ENCODE results near the gene GABRB1. TPM values are rescaled to one million over a fixed set of nuclear protein-coding genes. Genes with fewer than 3 reads are reported as not detected.

Gene GABRB1
- total RNA-seq, 1 experiment from 2014 or later: not detected

DNA sequence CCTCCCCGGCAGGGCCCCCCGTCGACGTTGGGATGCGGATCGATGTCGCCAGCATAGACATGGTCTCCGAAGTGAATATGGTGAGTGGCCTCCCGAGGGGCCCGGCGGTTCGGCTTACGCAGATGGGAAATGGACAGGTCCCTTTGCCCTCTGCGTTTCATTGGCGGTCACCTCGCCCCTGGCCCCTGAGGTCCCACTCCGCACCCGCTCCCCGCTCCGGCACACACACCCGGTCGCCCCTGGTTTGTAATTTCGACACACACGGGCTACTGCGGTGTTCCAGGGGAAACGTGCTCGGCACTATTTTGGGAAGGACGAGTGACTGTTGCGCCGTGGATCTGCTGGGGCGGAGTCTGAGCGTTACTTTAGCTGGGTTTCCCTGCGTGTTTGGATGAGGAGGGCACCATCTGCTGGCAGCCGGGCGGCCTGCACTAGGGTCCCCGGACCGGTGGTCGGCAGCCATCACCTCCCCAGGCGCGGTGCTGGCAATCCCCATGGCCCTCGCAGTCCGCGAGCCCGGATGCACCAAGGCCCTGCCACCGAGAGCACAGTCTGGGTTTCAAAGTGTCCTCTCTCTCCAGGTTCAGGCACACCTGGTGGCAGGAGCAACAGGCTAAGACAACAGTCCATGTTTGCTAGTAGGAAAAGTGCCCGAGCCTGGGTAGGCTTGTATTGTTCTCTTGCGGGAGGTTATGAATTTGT lies 1.2 kb downstream of the GABRB1 start:
- no peaks in the 10 kb centered on the region for H3K79me2 ChIP-seq (ENCODE audit: insufficient read depth, low read length)
- no peaks in the 10 kb centered on the region for H3K27me3 ChIP-seq (ENCODE audit: insufficient read depth, low read length)
- no peak for DNase-seq (ENCODE audit: low read depth, low spot score)
- no peak overlapping the region for H3K4me3 ChIP-seq (replicated peaks in 1 of 2; ENCODE audit: low read depth in 1 of 2, low read length in 2 of 2)
- ChIA-PET POLR2A (no interaction called here), RAD21 (ENCODE audit: low non-redundant PET in 1 of 2, low total read pairs in 2 of 2, uncharacterized antibody in 2 of 2, unreplicated experiment in 2 of 2) (no interaction called here), CTCF (no interaction called here)
- H3K9me3 ChIP-seq (ENCODE audit: control insufficient read depth in 1 of 2, insufficient read depth in 1 of 2, low read depth in 1 of 2, low read length in 2 of 2): peaks cover 0 to 4% of the 10 kb centered on the region in 2 experiments; a peak in 1 of 4 replicates
- no peaks in the 10 kb centered on the region for H3K36me3 ChIP-seq (ENCODE audit: control insufficient read depth in 1 of 2, insufficient read depth in 2 of 2, low read length in 2 of 2)
- no peaks in the 10 kb centered on the region for H4K20me1 ChIP-seq (ENCODE audit: insufficient read depth)
- no peak for ATAC-seq
- no peak overlapping the region for H2AFZ ChIP-seq (ENCODE audit: low read depth, low read length, poor library complexity, severe bottlenecking)
- no peaks in the 10 kb centered on the region for H3K4me1 ChIP-seq (ENCODE audit: control insufficient read depth in 1 of 2, insufficient read depth in 2 of 2, low read length in 2 of 2)
- intact Hi-C loops (cut with micrococcal nuclease): no loop called here
- no TSS peak for BruUV-seq (replicated peaks)
- no peak overlapping the region for H3K4me2 ChIP-seq (ENCODE audit: low read length)
- H3K9ac ChIP-seq (ENCODE audit: low read length): no peak overlapping the region
- H3K27ac ChIP-seq (ENCODE audit: low read depth, low read length): no peak overlapping the region
- TF ChIP-seq FOSL1 (IDR thresholded peaks at IDR 0.05; ENCODE audit: low read depth) (no peak), ELF1 (IDR thresholded peaks at IDR 0.05; ENCODE audit: borderline replicate concordance, low read depth) (no peak), EZH2phosphoT487 (IDR thresholded peaks at IDR 0.05; ENCODE audit: borderline replicate concordance) (no peak), CEBPB (IDR thresholded peaks at IDR 0.05; ENCODE audit: low read depth) (no peak), YY1 (IDR thresholded peaks at IDR 0.05; ENCODE audit: extremely low read depth, insufficient replicate concordance, low read depth, low read length) (no peak)
- H3K9me2 ChIP-seq (ENCODE audit: insufficient read depth): no peaks in the 10 kb centered on the region

- POLR2A ChIA-PET: no interaction called here
- Histone ChIP-seq H3K4me2 (ENCODE audit: low read length) (no peak overlapping the region), H2AFZ (ENCODE audit: low read depth, low read length, poor library complexity, severe bottlenecking) (no peak overlapping the region), H3K9me2 (ENCODE audit: insufficient read depth) (no peaks in the 10 kb centered on the region), H3K27ac (ENCODE audit: low read depth, low read length) (no peak overlapping the region), H4K20me1 (ENCODE audit: insufficient read depth) (no peaks in the 10 kb centered on the region), H3K4me3 (replicated peaks in 1 of 2; ENCODE audit: low read depth in 1 of 2, low read length in 2 of 2) (no peak overlapping the region), H3K9ac (ENCODE audit: low read length) (no peak overlapping the region), H3K79me2 (ENCODE audit: insufficient read depth, low read length) (no peaks in the 10 kb centered on the region), H3K27me3 (ENCODE audit: insufficient read depth, low read length) (no peaks in the 10 kb centered on the region), H3K9me3 (ENCODE audit: control insufficient read depth in 1 of 2, insufficient read depth in 1 of 2, low read depth in 1 of 2, low read length in 2 of 2) (0 out of 4 replicates have a peak, but pooled peaks cover 0 to 4% of the 10 kb centered on the region in 2 experiments), H3K4me1 (ENCODE audit: control insufficient read depth in 1 of 2, insufficient read depth in 2 of 2, low read length in 2 of 2) (no peaks in the 10 kb centered on the region), H3K36me3 (ENCODE audit: control insufficient read depth in 1 of 2, insufficient read depth in 2 of 2, low read length in 2 of 2) (no peaks in the 10 kb centered on the region)
- RAD21 ChIA-PET (ENCODE audit: low non-redundant PET in 1 of 2, low total read pairs in 2 of 2, uncharacterized antibody in 2 of 2, unreplicated experiment in 2 of 2): no interaction called here
- DNase-seq (ENCODE audit: low read depth, low spot score) (no peak), ATAC-seq (no peak)
- no peak for TF ChIP-seq ZFX (IDR thresholded peaks at IDR 0.05)
- no peak for TF ChIP-seq SIN3A (IDR thresholded peaks at IDR 0.05; ENCODE audit: low read depth)
- TF ChIP-seq, protein P1, sequence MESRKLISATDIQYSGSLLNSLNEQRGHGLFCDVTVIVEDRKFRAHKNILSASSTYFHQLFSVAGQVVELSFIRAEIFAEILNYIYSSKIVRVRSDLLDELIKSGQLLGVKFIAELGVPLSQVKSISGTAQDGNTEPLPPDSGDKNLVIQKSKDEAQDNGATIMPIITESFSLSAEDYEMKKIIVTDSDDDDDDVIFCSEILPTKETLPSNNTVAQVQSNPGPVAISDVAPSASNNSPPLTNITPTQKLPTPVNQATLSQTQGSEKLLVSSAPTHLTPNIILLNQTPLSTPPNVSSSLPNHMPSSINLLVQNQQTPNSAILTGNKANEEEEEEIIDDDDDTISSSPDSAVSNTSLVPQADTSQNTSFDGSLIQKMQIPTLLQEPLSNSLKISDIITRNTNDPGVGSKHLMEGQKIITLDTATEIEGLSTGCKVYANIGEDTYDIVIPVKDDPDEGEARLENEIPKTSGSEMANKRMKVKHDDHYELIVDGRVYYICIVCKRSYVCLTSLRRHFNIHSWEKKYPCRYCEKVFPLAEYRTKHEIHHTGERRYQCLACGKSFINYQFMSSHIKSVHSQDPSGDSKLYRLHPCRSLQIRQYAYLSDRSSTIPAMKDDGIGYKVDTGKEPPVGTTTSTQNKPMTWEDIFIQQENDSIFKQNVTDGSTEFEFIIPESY (IDR thresholded peaks at IDR 0.05; ENCODE audit: extremely low read depth, insufficient replicate concordance, low read length): no peak
- no peak for TF ChIP-seq CBX3 (IDR thresholded peaks at IDR 0.05; ENCODE audit: low read depth)
- TF ChIP-seq, protein P2, sequence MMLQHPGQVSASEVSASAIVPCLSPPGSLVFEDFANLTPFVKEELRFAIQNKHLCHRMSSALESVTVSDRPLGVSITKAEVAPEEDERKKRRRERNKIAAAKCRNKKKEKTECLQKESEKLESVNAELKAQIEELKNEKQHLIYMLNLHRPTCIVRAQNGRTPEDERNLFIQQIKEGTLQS (IDR thresholded peaks at IDR 0.05): no peak
- no peak for TF ChIP-seq CEBPB (IDR thresholded peaks at IDR 0.05; ENCODE audit: low read depth)
- intact Hi-C loops (cut with micrococcal nuclease): no loop called here
- CTCF ChIA-PET: no interaction called here
- no TSS peak for BruUV-seq (replicated peaks)
Observed at GRCh38 chr4:47038263-47038662, 6.9 kb downstream of the GABRB1 start.

Measured in HCT116 (cell line).